Measurements from ENCODE around the gene FGF1. TPM values are rescaled to one million over a fixed set of nuclear protein-coding genes. Genes with fewer than 3 reads are reported as not detected.

Gene FGF1
- total and polyA plus RNA-seq, 12 donors: 0.42 to 2.5 (median 0.90) TPM

- intact Hi-C loops (cut with DNase I): loop anchor here (5.0 kb wide), 2 partner anchors 43 to 83 kb away; no protein-coding TSS in a partner anchor
- no peaks in the 10 kb centered on the region for H3K27me3 ChIP-seq
- DNase-seq: no peak
- 83 to 90% (median 88%) methylated on average over 7 of the region's 7 CpGs for WGBS, 4 donors
- H3K27ac ChIP-seq: no peak overlapping the region
- no peak overlapping the region for H3K4me3 ChIP-seq
- TF ChIP-seq POLR2A (IDR thresholded peaks at IDR 0.05): no peak
- TF ChIP-seq, protein P1, sequence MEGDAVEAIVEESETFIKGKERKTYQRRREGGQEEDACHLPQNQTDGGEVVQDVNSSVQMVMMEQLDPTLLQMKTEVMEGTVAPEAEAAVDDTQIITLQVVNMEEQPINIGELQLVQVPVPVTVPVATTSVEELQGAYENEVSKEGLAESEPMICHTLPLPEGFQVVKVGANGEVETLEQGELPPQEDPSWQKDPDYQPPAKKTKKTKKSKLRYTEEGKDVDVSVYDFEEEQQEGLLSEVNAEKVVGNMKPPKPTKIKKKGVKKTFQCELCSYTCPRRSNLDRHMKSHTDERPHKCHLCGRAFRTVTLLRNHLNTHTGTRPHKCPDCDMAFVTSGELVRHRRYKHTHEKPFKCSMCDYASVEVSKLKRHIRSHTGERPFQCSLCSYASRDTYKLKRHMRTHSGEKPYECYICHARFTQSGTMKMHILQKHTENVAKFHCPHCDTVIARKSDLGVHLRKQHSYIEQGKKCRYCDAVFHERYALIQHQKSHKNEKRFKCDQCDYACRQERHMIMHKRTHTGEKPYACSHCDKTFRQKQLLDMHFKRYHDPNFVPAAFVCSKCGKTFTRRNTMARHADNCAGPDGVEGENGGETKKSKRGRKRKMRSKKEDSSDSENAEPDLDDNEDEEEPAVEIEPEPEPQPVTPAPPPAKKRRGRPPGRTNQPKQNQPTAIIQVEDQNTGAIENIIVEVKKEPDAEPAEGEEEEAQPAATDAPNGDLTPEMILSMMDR (IDR thresholded peaks at IDR 0.05): no peak
- H3K9me3 ChIP-seq (replicated peaks in 1 of 3): no peaks in the 10 kb centered on the region
- no peaks in the 10 kb centered on the region for H3K4me1 ChIP-seq (replicated peaks in 1 of 2)
- no peaks in the 10 kb centered on the region for H3K36me3 ChIP-seq (replicated peaks in 1 of 2)
Measured at GRCh38 chr5:142614054-142614453, 71.8 kb downstream of the FGF1 start.

GRCh38 chr5:142613271-142613671 lies 72.6 kb downstream of the FGF1 start:
- Histone ChIP-seq H3K4me3 (no peak overlapping the region), H3K9me3 (replicated peaks in 1 of 3) (no peaks in the 10 kb centered on the region), H3K27me3 (no peaks in the 10 kb centered on the region), H3K4me1 (replicated peaks in 1 of 2) (no peaks in the 10 kb centered on the region), H3K36me3 (replicated peaks in 1 of 2) (no peaks in the 10 kb centered on the region), H3K27ac (no peak overlapping the region)
- intact Hi-C loops (cut with DNase I): loop anchor here (5.0 kb wide), 2 partner anchors 44 to 84 kb away; no protein-coding TSS in a partner anchor
- 80 to 87% (median 83%) methylated on average over 9 of the region's 9 CpGs for WGBS, 4 donors
- no peak for DNase-seq
- no peak for TF ChIP-seq POLR2A (IDR thresholded peaks at IDR 0.05)
- TF ChIP-seq, protein P1 (IDR thresholded peaks at IDR 0.05): no peak

GRCh38 chr5:142612494-142613270 lies 73.2 kb downstream of the FGF1 start:
- intact Hi-C loops (cut with DNase I): loop anchor here (5.0 kb wide), 2 partner anchors 45 to 85 kb away; no protein-coding TSS in a partner anchor
- no peaks in the 10 kb centered on the region for H3K36me3 ChIP-seq (replicated peaks in 1 of 2)
- no peak overlapping the region for H3K4me3 ChIP-seq
- no peaks in the 10 kb centered on the region for H3K4me1 ChIP-seq (replicated peaks in 1 of 2)
- no peak overlapping the region for H3K27ac ChIP-seq
- 72 to 79% (median 73%) methylated on average over 8 of the region's 8 CpGs for WGBS, 4 donors
- no peaks in the 10 kb centered on the region for H3K9me3 ChIP-seq (replicated peaks in 1 of 3)
- TF ChIP-seq, protein P1 (IDR thresholded peaks at IDR 0.05): no peak
- no peak for TF ChIP-seq POLR2A (IDR thresholded peaks at IDR 0.05)
- DNase-seq: no peak
- H3K27me3 ChIP-seq: peaks cover 4% of the 10 kb centered on the region

DNA sequence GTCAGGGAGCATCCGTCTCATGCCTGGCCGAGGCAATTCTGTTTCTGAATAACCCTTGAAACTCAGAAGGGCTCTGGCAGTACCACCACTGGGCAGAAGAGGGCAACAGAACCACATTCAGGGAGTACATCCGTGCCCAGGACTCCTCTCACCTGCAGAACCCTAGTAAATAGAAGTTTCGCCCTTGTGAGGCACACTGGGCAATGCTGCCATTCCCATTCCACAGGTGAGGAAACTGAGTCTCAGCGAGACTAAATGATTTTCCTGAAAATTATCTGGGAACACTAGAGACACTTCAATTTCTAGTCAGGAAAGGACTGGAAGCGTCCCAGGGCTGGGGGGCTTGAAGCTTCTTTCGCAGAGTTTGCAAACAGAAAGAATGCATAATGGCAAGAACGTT lies 74.7 kb downstream of the FGF1 start:
- no peak overlapping the region for H3K27ac ChIP-seq
- TF ChIP-seq, protein P1 (IDR thresholded peaks at IDR 0.05): peak; percentile 75 to 96 (median 94)
- TF ChIP-seq POLR2A (IDR thresholded peaks at IDR 0.05): no peak
- peak; percentile 73 to 95 (median 78) for DNase-seq

More for the DNA sequence above, 74.7 kb downstream of the FGF1 start:
- Histone ChIP-seq H3K27me3 (peaks cover 4% of the 10 kb centered on the region), H3K4me3 (no peak overlapping the region), H3K36me3 (replicated peaks in 1 of 2) (no peaks in the 10 kb centered on the region), H3K4me1 (replicated peaks in 1 of 2) (no peaks in the 10 kb centered on the region), H3K9me3 (replicated peaks in 1 of 3) (no peaks in the 10 kb centered on the region)
- intact Hi-C loops (cut with DNase I): loop anchor here (5.0 kb wide), 2 partner anchors 46 to 86 kb away; no protein-coding TSS in a partner anchor
- WGBS, 4 donors: 28 to 33% (median 30%) methylated on average over 8 of the region's 8 CpGs
